Measurements from ENCODE around the gene TARM1. TPM values are rescaled to one million over a fixed set of nuclear protein-coding genes. Genes with fewer than 3 reads are reported as not detected.
"Not testable (repeated sequence)": the region's sequence is repeated elsewhere in the genome, so short reads cannot be mapped to it uniquely, and the experiment has no call there.

TARM1 gene
- polyA plus RNA-seq, 1 of the 3 experiments (the other 2 are of a cell fraction): not detected

GRCh38 chr19:54040003-54040402 lies 41.2 kb downstream of the TARM1 start:
- DNase-seq: no peak
- WGBS (ENCODE audit: low lambda C conversion rate): 53% methylated on average over 4 of the region's 4 CpGs
- Histone ChIP-seq H3F3A (replicated peaks; ENCODE audit: insufficient read depth) (peaks cover 6% of the 10 kb centered on the region), H3K9me3 (no peaks in the 10 kb centered on the region), H3K27ac (ENCODE audit: low read depth in 2 of 2, low read length in 1 of 2) (no peak overlapping the region), H3K9me2 (no peaks in the 10 kb centered on the region), H3K4me2 (no peak overlapping the region), H3K4me1 (ENCODE audit: control insufficient read depth in 1 of 2, insufficient read depth in 2 of 2, low read depth in 1 of 2, low read length in 1 of 2) (peaks cover 0 to 7% of the 10 kb centered on the region in 2 experiments; a peak in 1 of 4 replicates), H4K20me1 (ENCODE audit: insufficient read depth) (no peaks in the 10 kb centered on the region), H2AFZ (ENCODE audit: low read depth) (no peak overlapping the region), H3K36me3 (replicated peaks in 1 of 2; ENCODE audit: control insufficient read depth in 1 of 2, insufficient read depth in 2 of 2, low read length in 1 of 2) (no peaks in the 10 kb centered on the region), H3K9ac (no peak overlapping the region), H3K79me2 (ENCODE audit: insufficient read depth) (no peaks in the 10 kb centered on the region), H3K4me3 (ENCODE audit: low read depth in 2 of 2, low read length in 1 of 2) (no peak overlapping the region), H3K27me3 (ENCODE audit: insufficient read depth) (peaks cover 10% of the 10 kb centered on the region; the same call in 1 of the 2 replicates)
- TF ChIP-seq YY1 (IDR thresholded peaks at IDR 0.05; ENCODE audit: low read depth): no peak
- TF ChIP-seq MEF2A (IDR thresholded peaks at IDR 0.05; ENCODE audit: borderline replicate concordance, low read depth): no peak
- TF ChIP-seq, protein P1, sequence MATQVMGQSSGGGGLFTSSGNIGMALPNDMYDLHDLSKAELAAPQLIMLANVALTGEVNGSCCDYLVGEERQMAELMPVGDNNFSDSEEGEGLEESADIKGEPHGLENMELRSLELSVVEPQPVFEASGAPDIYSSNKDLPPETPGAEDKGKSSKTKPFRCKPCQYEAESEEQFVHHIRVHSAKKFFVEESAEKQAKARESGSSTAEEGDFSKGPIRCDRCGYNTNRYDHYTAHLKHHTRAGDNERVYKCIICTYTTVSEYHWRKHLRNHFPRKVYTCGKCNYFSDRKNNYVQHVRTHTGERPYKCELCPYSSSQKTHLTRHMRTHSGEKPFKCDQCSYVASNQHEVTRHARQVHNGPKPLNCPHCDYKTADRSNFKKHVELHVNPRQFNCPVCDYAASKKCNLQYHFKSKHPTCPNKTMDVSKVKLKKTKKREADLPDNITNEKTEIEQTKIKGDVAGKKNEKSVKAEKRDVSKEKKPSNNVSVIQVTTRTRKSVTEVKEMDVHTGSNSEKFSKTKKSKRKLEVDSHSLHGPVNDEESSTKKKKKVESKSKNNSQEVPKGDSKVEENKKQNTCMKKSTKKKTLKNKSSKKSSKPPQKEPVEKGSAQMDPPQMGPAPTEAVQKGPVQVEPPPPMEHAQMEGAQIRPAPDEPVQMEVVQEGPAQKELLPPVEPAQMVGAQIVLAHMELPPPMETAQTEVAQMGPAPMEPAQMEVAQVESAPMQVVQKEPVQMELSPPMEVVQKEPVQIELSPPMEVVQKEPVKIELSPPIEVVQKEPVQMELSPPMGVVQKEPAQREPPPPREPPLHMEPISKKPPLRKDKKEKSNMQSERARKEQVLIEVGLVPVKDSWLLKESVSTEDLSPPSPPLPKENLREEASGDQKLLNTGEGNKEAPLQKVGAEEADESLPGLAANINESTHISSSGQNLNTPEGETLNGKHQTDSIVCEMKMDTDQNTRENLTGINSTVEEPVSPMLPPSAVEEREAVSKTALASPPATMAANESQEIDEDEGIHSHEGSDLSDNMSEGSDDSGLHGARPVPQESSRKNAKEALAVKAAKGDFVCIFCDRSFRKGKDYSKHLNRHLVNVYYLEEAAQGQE (IDR thresholded peaks at IDR 0.05; ENCODE audit: low read depth, low read length): no peak
- no peak for TF ChIP-seq GABPA (IDR thresholded peaks at IDR 0.05; ENCODE audit: low read depth)
- no peak for TF ChIP-seq TCF12 (IDR thresholded peaks at IDR 0.05)
- TF ChIP-seq, protein P2, sequence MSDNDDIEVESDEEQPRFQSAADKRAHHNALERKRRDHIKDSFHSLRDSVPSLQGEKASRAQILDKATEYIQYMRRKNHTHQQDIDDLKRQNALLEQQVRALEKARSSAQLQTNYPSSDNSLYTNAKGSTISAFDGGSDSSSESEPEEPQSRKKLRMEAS (IDR thresholded peaks at IDR 0.05; ENCODE audit: low read depth): no peak
- no peak for TF ChIP-seq SIN3A (IDR thresholded peaks at IDR 0.05; ENCODE audit: borderline replicate concordance, low read depth, low read length)
- TF ChIP-seq FOSL2 (IDR thresholded peaks at IDR 0.05; ENCODE audit: borderline replicate concordance, low read depth): no peak
- TF ChIP-seq, protein P3, sequence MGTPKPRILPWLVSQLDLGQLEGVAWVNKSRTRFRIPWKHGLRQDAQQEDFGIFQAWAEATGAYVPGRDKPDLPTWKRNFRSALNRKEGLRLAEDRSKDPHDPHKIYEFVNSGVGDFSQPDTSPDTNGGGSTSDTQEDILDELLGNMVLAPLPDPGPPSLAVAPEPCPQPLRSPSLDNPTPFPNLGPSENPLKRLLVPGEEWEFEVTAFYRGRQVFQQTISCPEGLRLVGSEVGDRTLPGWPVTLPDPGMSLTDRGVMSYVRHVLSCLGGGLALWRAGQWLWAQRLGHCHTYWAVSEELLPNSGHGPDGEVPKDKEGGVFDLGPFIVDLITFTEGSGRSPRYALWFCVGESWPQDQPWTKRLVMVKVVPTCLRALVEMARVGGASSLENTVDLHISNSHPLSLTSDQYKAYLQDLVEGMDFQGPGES (IDR thresholded peaks at IDR 0.05; ENCODE audit: low read depth, low read length): no peak
- TF ChIP-seq, protein P4, sequence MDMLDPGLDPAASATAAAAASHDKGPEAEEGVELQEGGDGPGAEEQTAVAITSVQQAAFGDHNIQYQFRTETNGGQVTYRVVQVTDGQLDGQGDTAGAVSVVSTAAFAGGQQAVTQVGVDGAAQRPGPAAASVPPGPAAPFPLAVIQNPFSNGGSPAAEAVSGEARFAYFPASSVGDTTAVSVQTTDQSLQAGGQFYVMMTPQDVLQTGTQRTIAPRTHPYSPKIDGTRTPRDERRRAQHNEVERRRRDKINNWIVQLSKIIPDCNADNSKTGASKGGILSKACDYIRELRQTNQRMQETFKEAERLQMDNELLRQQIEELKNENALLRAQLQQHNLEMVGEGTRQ (IDR thresholded peaks at IDR 0.05; ENCODE audit: borderline replicate concordance, low read depth, low read length): no peak
- no peak for TF ChIP-seq EP300 (IDR thresholded peaks at IDR 0.05; ENCODE audit: borderline replicate concordance in 1 of 2, low read depth in 1 of 2, low read length in 1 of 2)
- TF ChIP-seq RAD21 (IDR thresholded peaks at IDR 0.05; ENCODE audit: low read length): no peak
- no peak for TF ChIP-seq CTCF (IDR thresholded peaks at IDR 0.05)
- TF ChIP-seq GATA2 (CRISPR knock-in tag; IDR thresholded peaks at IDR 0.05): no peak
- TF ChIP-seq RCOR1 (IDR thresholded peaks at IDR 0.05; ENCODE audit: low read length): no peak
- no peak for TF ChIP-seq MXI1 (IDR thresholded peaks at IDR 0.05; ENCODE audit: low read depth, low read length)
- no peak for TF ChIP-seq FOXM1 (IDR thresholded peaks at IDR 0.05; ENCODE audit: low read depth)
- TF ChIP-seq RXRA (IDR thresholded peaks at IDR 0.05; ENCODE audit: borderline replicate concordance, low read depth): no peak
- ChIA-PET CTCF (interaction anchor here (1.4 to 5.1 kb wide), 4 partner anchors 10 to 188 kb away, joined by 4 to 30 read pairs (median 10); no protein-coding TSS in a partner anchor), POLR2A (interaction anchor here (0.6 kb wide), 1 partner anchor 281 kb away, joined by 3 read pairs; no protein-coding TSS in a partner anchor)

GRCh38 chr19:54036542-54036941 lies 44.6 kb downstream of the TARM1 start:
- POLR2A ChIA-PET: not testable (repeated sequence)
- WGBS (ENCODE audit: low lambda C conversion rate): 79% methylated on average over 5 of the region's 5 CpGs

More at GRCh38 chr19:54036542-54036941, 44.6 kb downstream of the TARM1 start:
- H3K9me3 ChIP-seq; H3K27ac ChIP-seq (ENCODE audit: low read depth in 2 of 2, low read length in 1 of 2); H3K4me3 ChIP-seq (ENCODE audit: low read depth in 2 of 2, low read length in 1 of 2); H3K79me2 ChIP-seq (ENCODE audit: insufficient read depth); H3K9me2 ChIP-seq; H3K4me2 ChIP-seq; H2AFZ ChIP-seq (ENCODE audit: low read depth); H3F3A ChIP-seq (replicated peaks; ENCODE audit: insufficient read depth); H3K4me1 ChIP-seq (ENCODE audit: control insufficient read depth in 1 of 2, insufficient read depth in 2 of 2, low read depth in 1 of 2, low read length in 1 of 2); H3K36me3 ChIP-seq (replicated peaks in 1 of 2; ENCODE audit: control insufficient read depth in 1 of 2, insufficient read depth in 2 of 2, low read length in 1 of 2); H3K27me3 ChIP-seq (ENCODE audit: insufficient read depth); H4K20me1 ChIP-seq (ENCODE audit: insufficient read depth); H3K9ac ChIP-seq; DNase-seq: not testable (repeated sequence)
- CTCF ChIA-PET: interaction anchor here (0.9 to 1.0 kb wide), 2 partner anchors 13 to 244 kb away, joined by 3 read pairs; no protein-coding TSS in a partner anchor

Data from SK-N-SH (cell line).